HCEC 1CT (cell line): ENCODE data around the gene C6orf52.

Source experiments
- DNase-seq: peaks from one replicate; pipeline ENCODE4 v3.0.0-alpha.2; 2017

The C6orf52 gene

DNA sequence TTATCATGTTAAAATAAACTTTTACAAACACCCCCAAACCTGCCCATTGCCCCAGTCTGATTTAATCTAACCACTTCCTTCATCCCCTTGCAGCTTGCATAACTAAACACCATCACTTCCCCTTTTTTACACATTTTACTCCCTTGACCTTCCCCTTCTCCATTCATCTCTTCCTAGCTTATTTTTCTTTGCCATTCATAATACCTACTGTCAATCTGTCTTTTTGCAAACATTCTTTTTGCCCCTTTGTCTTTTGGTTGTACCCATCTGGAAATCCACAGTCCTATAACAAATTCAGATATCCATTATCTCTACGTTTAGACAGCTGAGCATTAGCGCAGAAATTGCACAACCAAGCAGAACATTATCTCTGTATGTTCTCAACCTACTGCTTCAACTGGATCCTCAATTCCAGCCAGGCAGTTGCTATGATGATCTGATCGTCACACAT is 51.2 kb downstream of the C6orf52 start:
- DNase-seq, result no peak

DNA sequence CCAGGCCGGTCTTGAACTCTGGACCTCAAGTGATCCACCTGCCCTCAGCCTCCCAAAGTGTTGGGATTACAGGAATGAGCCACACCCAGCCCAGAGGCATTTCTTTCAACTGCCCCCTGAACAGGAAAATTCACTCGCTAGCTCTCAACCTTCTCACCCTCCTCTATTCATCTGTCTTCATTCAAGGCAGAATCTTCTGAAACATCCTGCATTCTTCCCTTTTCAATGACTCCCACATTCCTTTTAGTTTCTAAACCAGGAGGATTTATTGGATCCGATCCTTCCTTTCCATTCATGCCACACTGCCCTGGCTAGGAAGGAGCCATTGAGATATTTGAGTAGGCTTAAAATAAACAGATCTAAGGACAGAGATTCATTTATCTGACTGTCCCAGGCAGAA is 52.9 kb downstream of the C6orf52 start:
- no peak for DNase-seq

DNA sequence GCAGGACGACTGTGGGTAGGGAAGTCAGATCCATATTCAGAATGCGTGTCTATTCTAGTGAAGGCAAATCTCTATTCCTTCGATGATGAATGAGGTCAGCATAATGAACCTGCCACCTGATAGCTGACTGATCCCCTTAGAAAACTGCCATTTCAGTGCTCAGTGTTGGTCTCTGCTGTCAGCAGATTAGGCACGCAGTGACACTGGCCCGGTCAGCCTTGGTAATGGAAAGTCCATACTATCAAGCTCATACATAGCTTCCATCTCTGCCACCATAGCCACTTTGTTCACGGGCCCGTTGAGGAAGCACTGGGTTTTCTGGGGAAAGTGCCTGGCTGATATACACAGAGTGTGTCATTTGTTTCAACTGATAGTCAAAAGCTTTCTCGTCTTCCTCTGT is 54.0 kb downstream of the C6orf52 start:
- no peak for DNase-seq

DNA sequence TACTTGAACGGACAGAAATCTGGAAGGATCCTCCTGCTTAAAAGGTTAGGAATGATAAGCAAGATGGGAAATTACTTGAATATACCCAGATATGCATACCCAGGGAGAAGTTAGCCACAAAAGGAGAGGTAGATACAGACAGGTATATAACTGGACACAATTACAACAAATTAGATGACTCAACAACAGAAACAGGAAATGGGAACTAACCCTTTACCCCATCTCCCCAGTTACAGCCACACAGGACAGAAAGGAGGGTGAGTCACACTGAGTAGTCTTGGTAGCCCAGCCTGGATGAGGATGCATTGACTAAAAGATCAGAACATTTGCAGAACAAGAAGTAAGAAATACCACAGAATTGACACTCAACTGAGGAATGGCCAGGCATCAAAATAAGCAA is 61.2 kb downstream of the C6orf52 start:
- DNase-seq, result peak; percentile 91

DNA sequence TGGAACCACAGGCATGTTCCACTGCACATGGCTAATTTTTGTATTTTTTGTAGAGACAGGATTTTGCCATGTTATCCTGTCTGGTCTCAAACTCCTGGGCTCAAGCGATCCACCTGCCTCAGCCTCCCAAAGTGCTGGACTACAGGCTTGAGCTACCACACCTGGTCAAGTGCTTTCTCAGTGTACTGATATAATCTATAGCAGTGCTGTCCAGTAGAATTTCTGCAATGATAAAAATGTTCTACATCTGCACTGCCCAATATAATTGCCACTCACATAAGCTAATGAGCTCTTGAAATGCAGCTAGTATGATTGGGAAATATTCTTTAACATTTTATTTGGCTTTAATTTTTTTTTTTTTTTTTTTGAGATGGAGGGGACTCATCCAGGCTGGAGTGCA is 64.2 kb downstream of the C6orf52 start:
- DNase-seq, result no peak

DNA sequence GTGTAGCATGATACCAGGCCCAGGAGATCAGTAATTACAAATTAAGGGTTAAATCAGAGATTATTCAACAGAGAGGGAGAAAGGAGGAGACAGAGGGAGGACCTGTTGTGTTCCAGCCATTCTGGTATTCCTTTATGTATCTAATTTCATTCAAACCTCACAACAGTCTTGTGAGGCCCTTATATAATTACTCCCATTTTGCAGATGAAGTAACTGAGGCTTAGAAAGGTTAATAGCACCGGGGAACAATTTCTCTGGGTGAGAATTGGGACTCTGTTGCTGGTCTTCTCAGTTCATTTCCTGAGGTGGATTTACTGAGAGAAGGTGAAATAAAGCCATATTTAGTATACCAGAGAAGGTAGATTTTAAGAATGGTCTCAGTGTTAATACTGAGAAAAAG is 66.6 kb downstream of the C6orf52 start:
- DNase-seq, result no peak

DNA sequence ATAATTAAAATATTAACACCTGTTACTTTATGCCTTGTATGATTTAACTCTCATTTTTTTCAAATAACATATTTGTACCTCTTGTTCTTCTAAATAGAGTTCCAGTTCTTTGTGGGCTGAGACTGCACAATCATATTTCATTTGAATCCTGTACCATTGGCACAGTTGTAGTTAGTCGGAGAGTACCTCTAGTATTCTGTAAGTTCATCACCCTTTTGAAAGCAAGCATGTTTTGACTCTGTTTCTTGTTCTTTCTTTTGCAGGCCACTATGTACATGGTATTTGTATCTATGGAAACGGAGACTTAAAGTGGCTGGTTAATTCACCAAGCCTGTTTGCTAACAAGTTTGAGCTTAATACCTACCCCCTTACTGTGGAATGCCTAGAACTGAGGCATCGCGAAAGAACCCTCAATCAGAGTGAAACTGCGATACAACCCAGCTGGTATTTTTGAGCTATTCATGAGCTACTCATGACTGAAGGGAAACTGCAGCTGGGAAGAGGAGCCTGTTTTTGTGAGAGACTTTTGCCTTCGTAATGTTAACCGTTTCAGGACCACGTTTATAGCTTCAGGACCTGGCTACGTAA is 68.2 kb downstream of the C6orf52 start:
- DNase-seq, result peak; percentile 10

DNA sequence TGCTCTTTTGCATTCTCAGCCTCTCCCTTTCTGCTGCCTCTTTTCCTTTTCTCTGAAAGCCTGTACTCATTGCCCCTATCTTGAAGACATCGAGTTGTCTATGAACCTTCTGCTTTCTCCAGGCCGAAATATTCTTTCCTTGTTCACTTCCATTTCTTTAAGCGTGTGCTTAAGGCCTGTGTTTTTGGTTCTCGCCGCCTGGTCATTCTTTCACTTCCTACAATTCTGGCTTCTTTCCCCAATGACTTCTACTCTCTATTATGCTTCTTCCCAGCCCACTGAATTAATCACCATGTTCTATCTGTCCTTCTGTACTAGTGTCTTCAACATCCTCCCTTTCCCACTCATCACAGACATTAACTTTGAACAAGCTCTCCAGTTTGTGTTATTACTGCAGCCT is 69.6 kb downstream of the C6orf52 start:
- DNase-seq, result no peak

DNA sequence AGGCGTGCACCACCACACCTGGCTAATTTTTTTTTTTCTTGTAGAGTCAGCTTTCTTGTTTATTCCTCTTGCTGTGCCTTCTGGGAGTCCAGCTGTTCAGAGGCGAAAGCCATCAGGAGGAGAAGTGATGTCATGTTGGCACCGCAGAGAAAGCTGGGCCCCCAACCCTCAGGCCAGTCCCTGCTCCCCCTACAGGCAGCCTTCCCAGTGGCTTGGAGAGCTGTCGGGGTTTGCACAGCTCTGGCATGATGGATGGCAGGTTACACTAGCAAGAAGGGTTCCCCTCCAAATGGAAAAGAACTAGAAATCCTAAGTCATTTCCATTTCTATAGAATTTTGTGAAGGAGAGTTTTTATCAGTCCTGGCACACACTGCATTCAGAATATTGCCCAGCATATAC is 72.6 kb downstream of the C6orf52 start:
- no peak for DNase-seq
